Stimulated activated CD4-positive, alpha-beta T cell treated with anti-CD3 and anti-CD28 coated beads, TNF-alpha, amount 100 ng/mL, for 4 hours (primary cell): Measurements from ENCODE around the gene GCLC.

ENCODE experiments used
- DNase-seq, 3 experiments: peaks; one replicate each; pipeline ENCODE4 v3.0.0-alpha.2; 2020; ENCODE audit warnings: low read depth in 3 of 3

The GCLC gene

GRCh38 chr6:53455678-53456077 lies 89.2 kb downstream of the GCLC start:
- no peak for DNase-seq

- no peak for DNase-seq
Measured at GRCh38 chr6:53451165-53451564, 93.7 kb downstream of the GCLC start.

GRCh38 chr6:53447865-53448264 lies 97.0 kb downstream of the GCLC start:
- DNase-seq: no peak
